Stomach (tissue), 4 donors: ENCODE data around the gene RBKS.
A peak's percentile ranks its signal among the peaks of the same experiment; 100 is the strongest.

Experiments used
- CTCF ChIP-seq, 7 experiments: fragments of 450-650 bp in 4 of 7; fragments of 200-600 bp in 3 of 7; sonication (generic) in 3 of 7; IDR thresholded peaks; one replicate each; pipeline ENCODE4 v1.5.1; 2016 to 2019; ENCODE audit warnings: antibody characterized with exemption in 7 of 7, control low read depth in 2 of 7, mild to moderate bottlenecking in 1 of 7
- EP300 ChIP-seq: sonication (generic); formaldehyde crosslinking; IDR thresholded peaks from one replicate; pipeline ENCODE4 v1.6.1; 2017; ENCODE audit warnings: antibody characterized with exemption
- POLR2A ChIP-seq, 4 donors: fragments of 450-650 bp; IDR thresholded peaks; one replicate each; pipeline ENCODE4 v1.6.1; 2016; ENCODE audit warnings: antibody characterized with exemption in 4 of 4, control low read depth in 2 of 4, mild to moderate bottlenecking in 1 of 4, moderate library complexity in 1 of 4
- POLR2AphosphoS5 ChIP-seq, 3 donors: sonication (generic); formaldehyde crosslinking; IDR thresholded peaks; one replicate each; pipeline ENCODE4 v1.6.1; 2016; ENCODE audit warnings: antibody characterized with exemption in 3 of 3

- TF ChIP-seq EP300 (peak; percentile 79), CTCF (IDR thresholded peaks at IDR 0.05) (no peak), POLR2A (IDR thresholded peaks at IDR 0.05) (peak in 2 of 4 donors; percentile 23 to 46), POLR2AphosphoS5 (IDR thresholded peaks at IDR 0.05) (peak; percentile 52 to 94 (median 90))
Observed at GRCh38 chr2:27890146-27890923, at the start of gene RBKS, which contains the start of gene BABAM2.
